ENCODE data around the gene CCDC77.

The CCDC77 gene

GRCh38 chr12:473198-473597 lies 71.8 kb downstream of the CCDC77 start:
- ChIA-PET CTCF (no interaction called here), POLR2A (ENCODE audit: low non-redundant PET) (no interaction called here)
- TF ChIP-seq, protein P1, sequence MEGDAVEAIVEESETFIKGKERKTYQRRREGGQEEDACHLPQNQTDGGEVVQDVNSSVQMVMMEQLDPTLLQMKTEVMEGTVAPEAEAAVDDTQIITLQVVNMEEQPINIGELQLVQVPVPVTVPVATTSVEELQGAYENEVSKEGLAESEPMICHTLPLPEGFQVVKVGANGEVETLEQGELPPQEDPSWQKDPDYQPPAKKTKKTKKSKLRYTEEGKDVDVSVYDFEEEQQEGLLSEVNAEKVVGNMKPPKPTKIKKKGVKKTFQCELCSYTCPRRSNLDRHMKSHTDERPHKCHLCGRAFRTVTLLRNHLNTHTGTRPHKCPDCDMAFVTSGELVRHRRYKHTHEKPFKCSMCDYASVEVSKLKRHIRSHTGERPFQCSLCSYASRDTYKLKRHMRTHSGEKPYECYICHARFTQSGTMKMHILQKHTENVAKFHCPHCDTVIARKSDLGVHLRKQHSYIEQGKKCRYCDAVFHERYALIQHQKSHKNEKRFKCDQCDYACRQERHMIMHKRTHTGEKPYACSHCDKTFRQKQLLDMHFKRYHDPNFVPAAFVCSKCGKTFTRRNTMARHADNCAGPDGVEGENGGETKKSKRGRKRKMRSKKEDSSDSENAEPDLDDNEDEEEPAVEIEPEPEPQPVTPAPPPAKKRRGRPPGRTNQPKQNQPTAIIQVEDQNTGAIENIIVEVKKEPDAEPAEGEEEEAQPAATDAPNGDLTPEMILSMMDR (conservative IDR thresholded peaks at IDR 0.05; ENCODE audit: low read depth) = no peak
- DNase-seq (ENCODE audit: low spot score) = no peak
- no peak overlapping the region for H3K27ac ChIP-seq

DNA sequence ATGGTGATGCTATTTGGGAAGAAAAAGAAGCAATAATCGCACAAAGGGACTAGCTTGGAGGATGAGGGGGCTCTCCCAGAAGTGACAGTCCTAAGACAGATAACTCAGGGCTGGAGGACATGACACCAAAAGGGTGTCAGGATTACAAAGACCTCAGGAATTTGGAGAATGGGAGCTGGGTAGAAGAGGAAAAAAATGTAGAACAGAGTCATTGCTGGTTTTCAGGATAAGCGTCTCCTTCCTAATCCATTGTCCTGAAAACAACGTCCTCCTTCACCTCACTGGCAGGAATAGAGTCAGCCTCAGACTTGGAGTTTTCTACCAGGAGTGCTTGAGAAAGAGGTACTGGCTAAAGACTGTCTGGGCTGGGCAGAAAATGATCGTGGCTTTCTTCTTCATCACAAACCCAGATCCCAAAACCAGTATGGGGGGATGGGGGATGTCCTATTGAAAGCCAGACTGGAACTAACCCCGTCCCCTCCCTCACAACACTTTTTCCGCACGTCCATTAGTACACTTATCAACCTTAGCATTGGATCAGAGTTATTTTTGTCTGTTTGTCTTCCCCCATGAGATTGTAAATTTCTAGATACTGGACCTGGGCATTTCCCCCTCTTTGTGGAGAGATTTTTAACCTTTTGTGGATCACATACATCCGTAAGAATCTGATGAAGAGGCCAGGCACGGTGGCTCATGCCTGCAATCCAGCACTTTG lies 72.6 kb downstream of the CCDC77 start:
- no peak for DNase-seq (ENCODE audit: low spot score)
- no peak overlapping the region for H3K27ac ChIP-seq
- TF ChIP-seq, protein P1 (conservative IDR thresholded peaks at IDR 0.05; ENCODE audit: low read depth) = no peak
- ChIA-PET CTCF (no interaction called here), POLR2A (ENCODE audit: low non-redundant PET) (no interaction called here)

GRCh38 chr12:475286-475685 lies 73.8 kb downstream of the CCDC77 start:
- H3K27ac ChIP-seq = no peak overlapping the region
- CTCF ChIA-PET = no interaction called here
- TF ChIP-seq, protein P1 (conservative IDR thresholded peaks at IDR 0.05; ENCODE audit: low read depth) = no peak
- POLR2A ChIA-PET (ENCODE audit: low non-redundant PET) = no interaction called here
- DNase-seq (ENCODE audit: low spot score) = no peak

GRCh38 chr12:479161-479560 lies 77.7 kb downstream of the CCDC77 start:
- ChIA-PET CTCF (interaction anchor here (0.5 kb wide), 1 partner anchor 16 kb away, joined by 3 read pairs; no protein-coding TSS in a partner anchor), POLR2A (ENCODE audit: low non-redundant PET) (no interaction called here)
- no peak for DNase-seq (ENCODE audit: low spot score)
- TF ChIP-seq, protein P1 (conservative IDR thresholded peaks at IDR 0.05; ENCODE audit: low read depth) = no peak
- no peak overlapping the region for H3K27ac ChIP-seq

DNA sequence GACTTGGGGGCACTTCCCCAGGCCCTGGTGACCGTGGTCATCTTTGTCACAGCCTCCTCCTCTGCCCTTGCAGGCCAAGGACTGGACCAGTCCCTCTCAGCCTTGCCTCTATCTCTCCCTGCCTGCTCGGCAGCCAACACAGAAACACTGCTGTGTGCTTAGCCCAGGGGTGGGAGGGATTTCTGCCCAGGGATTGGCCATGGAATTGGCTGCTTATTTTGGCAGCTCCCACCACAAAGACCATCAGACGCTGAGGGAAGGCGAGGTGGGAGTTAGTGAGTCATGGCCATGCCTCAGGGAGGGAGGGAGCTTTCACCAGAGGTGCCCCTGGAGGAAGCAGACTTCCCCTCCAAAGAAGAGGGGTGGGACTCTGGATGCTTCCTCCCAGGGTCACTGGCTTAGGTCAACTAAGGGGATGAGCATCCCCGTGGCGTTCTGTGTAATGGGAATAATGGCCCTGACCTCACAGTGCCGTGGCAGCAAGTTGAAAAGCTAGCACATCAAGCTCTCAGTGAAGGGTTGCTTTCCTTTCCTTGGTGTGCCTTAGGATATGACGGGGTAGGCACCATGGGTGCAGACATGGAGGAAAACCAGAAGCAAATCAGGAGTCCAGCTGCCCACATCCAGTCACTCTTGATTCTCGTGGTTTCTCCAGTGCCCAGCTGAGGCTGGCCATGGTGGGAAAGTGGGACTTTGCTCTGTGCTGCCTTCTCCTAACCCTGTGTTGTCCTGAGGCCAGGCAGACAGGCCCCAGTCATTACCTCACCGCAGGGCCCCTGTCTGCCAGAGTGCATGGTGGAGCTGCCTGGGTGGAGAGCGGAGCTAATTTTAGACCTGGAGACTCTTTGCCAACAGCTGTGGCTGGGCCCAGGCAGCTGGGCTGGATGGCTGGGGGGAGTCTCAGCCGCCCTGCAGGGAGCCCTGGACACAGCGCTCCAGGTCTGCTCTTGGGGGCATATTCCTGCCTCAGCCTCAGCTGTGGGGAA lies 79.7 kb downstream of the CCDC77 start:
- H3K27ac ChIP-seq = no peak overlapping the region
- ChIA-PET POLR2A (ENCODE audit: low non-redundant PET) (interaction anchor here (0.6 kb wide), 1 partner anchor 14 kb away, joined by 3 read pairs; no protein-coding TSS in a partner anchor), CTCF (interaction anchor here (0.6 to 1.2 kb wide), 2 partner anchors 20 to 28 kb away, joined by 3 to 5 read pairs; no protein-coding TSS in a partner anchor)
- TF ChIP-seq, protein P1 (conservative IDR thresholded peaks at IDR 0.05; ENCODE audit: low read depth) = no peak
- DNase-seq (ENCODE audit: low spot score) = no peak

- DNase-seq (ENCODE audit: low spot score) = no peak
- no peak overlapping the region for H3K27ac ChIP-seq
- POLR2A ChIA-PET (ENCODE audit: low non-redundant PET) = interaction anchor here (0.6 kb wide), 1 partner anchor 15 kb away, joined by 3 read pairs; no protein-coding TSS in a partner anchor
- CTCF ChIA-PET = interaction anchor here (1.2 kb wide), 1 partner anchor 29 kb away, joined by 5 read pairs; no protein-coding TSS in a partner anchor
- TF ChIP-seq, protein P1 (conservative IDR thresholded peaks at IDR 0.05; ENCODE audit: low read depth) = no peak
Measured at GRCh38 chr12:482061-482460, 80.6 kb downstream of the CCDC77 start.
